Progenitor cell of endocrine pancreas (in vitro differentiated cells): Measurements from ENCODE around the gene WDR35. TPM values are rescaled to one million over a fixed set of nuclear protein-coding genes. Genes with fewer than 3 reads are reported as not detected.

Experiments
- DNase-seq: peaks from one replicate; pipeline ENCODE4 v3.0.0; 2021; ENCODE audit warnings: low spot score; ENCODE audit not compliant: unreplicated experiment
- H3K27ac Mint-ChIP-seq: 2 replicates; pipeline ENCODE4 v1.8.0; 2021; ENCODE audit warnings: mild to moderate bottlenecking, moderate library complexity, mixed read lengths
- H3K27me3 Mint-ChIP-seq: 2 replicates; pipeline ENCODE4 v1.8.0; 2021; ENCODE audit warnings: mixed read lengths
- H3K36me3 Mint-ChIP-seq: 2 replicates; pipeline ENCODE4 v1.8.0; 2022; ENCODE audit warnings: mixed read lengths; ENCODE audit not compliant: insufficient read depth
- H3K4me1 Mint-ChIP-seq: 2 replicates; pipeline ENCODE4 v1.8.0; 2021; ENCODE audit warnings: low read depth, mixed read lengths
- H3K4me3 Mint-ChIP-seq: 2 replicates; pipeline ENCODE4 v1.8.0; 2021; ENCODE audit warnings: low read depth, mild to moderate bottlenecking, moderate library complexity, mixed read lengths
- H3K9me3 Mint-ChIP-seq: 2 replicates; pipeline ENCODE4 v1.8.0; 2021; ENCODE audit warnings: low read depth, mixed read lengths
- total RNA-seq: library from RNA; stranded (reverse); gene quantifications from 2 replicates; pipeline ENCODE4 v1.2.1, GENCODE V29; 2021
- TF ChIP-seq, protein P1 (sequence below): fragments of 200-600 bp; sonication (generic); IDR thresholded peaks from one replicate; pipeline ENCODE4 v1.5.0; 2021; ENCODE audit warnings: antibody characterized with exemption, mild to moderate bottlenecking; ENCODE audit not compliant: unreplicated experiment

WDR35 gene
- total RNA-seq, 1 donor from 2014 or later = 16.5 TPM

DNA sequence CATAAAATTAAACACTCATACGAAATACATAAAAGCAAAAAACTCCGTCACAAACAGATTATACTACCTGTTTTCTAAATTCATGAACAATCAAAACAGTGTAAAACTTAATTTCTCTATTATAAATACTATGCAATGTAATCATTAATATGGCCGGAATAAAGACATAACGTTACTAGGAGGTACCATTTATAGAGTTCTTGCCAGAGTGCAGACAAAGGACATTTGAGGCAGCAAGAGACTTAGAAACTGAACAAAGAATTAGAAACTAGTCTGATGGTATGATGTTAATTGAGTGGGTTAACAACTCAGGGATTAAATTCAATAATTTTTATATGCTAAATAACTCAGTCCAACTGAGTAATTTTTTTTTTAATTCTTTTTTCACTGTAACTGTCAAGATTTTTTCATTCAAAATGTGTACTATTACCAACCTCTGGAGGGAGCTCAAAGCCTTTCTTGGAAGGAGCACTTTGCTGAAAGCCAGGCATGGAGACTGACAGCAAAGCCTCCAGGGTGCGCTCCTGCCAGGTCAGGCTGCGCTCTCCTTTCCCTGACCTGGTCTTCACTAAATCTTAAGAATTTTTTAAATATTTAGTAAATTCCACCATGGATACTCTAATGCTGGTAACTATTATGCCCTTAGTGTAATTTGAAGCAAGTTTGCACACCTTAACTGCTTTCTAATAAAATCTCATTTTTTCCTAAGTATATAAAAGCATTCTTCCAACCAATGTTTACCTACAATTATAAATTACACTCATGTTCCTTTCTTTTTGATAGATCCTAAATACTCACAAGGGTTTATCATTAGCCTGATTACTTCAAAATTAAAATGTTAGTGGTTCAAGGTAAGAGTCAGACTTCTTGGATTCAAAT is 34.1 kb downstream of the WDR35 start:
- peak; percentile 35 for DNase-seq
- H3K27me3 Mint-ChIP-seq = no peaks in the 10 kb centered on the region

DNA sequence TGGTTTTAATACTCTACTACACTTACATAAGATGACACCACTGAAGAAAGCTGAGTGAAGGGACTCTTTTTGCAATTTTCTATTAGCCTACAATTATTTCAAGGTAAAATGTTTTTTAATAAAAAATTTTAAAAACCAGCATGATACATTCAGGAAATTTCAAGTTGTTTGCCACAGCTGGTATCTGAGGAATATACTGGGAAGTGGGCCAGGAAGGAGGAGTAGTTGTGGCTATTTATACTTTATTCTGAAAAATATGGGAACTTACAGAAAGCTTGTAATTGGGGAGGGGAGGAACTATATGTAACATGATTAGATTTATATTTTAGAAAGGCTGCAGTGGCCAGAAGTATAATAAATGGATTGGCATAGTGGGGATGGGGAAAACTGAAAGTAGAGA is 40.8 kb downstream of the WDR35 start:
- DNase-seq = no peak
- Mint-ChIP-seq H3K4me3 (no peak overlapping the region), H3K27me3 (peaks cover 23% of the 10 kb centered on the region), H3K27ac (no peak overlapping the region), H3K36me3 (peaks cover 19% of the 10 kb centered on the region), H3K4me1 (peaks cover 6% of the 10 kb centered on the region), H3K9me3 (no peaks in the 10 kb centered on the region)
- TF ChIP-seq, protein P1, sequence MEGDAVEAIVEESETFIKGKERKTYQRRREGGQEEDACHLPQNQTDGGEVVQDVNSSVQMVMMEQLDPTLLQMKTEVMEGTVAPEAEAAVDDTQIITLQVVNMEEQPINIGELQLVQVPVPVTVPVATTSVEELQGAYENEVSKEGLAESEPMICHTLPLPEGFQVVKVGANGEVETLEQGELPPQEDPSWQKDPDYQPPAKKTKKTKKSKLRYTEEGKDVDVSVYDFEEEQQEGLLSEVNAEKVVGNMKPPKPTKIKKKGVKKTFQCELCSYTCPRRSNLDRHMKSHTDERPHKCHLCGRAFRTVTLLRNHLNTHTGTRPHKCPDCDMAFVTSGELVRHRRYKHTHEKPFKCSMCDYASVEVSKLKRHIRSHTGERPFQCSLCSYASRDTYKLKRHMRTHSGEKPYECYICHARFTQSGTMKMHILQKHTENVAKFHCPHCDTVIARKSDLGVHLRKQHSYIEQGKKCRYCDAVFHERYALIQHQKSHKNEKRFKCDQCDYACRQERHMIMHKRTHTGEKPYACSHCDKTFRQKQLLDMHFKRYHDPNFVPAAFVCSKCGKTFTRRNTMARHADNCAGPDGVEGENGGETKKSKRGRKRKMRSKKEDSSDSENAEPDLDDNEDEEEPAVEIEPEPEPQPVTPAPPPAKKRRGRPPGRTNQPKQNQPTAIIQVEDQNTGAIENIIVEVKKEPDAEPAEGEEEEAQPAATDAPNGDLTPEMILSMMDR = no peak

More for the DNA sequence above, 34.1 kb downstream of the WDR35 start:
- no peak overlapping the region for H3K27ac Mint-ChIP-seq
- H3K4me3 Mint-ChIP-seq = no peak overlapping the region
- TF ChIP-seq, protein P1 = peak; percentile 82
- H3K36me3 Mint-ChIP-seq = peaks cover 5% of the 10 kb centered on the region
- no peaks in the 10 kb centered on the region for H3K9me3 Mint-ChIP-seq
- H3K4me1 Mint-ChIP-seq = no peaks in the 10 kb centered on the region

DNA sequence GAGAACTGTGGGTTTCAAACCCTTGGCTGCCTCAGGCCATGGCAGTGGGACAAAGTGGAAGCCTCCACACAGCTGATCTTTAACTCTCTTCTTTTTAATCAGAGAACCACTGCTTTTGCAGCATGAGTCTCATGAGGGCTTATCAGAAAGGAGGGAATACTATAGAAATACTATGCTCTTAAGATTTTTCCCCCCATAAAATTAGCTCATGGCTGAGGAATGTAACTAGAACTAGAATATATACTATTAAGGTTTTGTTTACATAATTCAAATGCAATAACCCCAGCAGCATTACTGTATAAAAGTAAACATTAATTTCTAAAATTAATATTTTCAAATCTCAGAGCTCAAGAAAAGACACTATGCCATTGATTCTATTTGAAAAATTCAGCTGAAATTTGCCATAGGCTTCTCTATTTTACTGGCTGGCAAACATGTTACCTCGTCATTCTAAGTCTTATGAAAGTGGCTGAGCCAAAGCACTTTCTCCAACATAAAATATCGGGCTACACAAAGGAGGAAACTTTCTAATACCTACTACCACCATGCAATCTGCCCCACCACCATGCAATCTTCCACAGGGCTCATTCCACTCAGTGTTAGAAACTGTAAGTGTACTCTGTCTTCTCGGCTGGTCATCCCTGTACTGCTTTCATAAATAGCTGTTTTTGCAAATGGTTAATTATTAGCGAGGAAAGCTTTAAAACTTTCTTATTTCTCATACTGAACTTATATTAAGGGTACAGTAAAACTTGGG is 42.5 kb downstream of the WDR35 start:
- Mint-ChIP-seq H3K36me3 (peaks cover 15% of the 10 kb centered on the region), H3K4me1 (peaks cover 17% of the 10 kb centered on the region), H3K9me3 (no peaks in the 10 kb centered on the region), H3K4me3 (no peak overlapping the region), H3K27ac (no peak overlapping the region), H3K27me3 (peaks cover 29% of the 10 kb centered on the region)
- no peak for DNase-seq
- TF ChIP-seq, protein P1 = no peak

DNA sequence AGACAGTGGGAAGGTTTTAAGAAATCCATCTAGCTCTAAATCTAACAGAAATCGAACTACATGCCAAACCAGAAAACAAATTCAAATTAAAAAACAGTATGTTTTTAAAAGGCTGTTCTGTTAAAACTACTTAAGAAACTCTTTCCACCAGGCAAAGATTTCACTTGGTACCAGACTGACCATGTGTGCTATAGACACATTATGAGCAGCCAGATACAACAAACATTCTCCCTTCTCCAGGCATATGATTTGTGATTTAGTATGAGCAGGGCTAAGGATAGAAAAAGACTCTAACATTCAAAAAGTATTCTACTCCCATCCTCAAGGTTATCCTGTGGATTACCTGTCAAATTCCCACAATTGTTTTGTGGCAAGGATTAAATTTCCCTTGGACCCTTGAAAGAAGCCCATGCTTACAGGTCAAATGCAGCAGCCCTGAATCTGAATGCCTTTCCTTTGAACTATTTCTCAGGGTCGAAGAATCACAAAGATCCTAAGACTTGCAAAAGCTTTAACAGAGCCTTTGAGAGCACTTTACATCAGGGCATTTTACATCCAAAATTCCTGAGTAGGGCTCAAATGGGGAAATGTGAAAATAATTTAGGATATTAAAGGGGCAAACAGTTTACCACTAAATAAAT is 45.6 kb downstream of the WDR35 start:
- Mint-ChIP-seq H3K27me3 (peaks cover 43% of the 10 kb centered on the region), H3K27ac (no peak overlapping the region), H3K9me3 (no peaks in the 10 kb centered on the region), H3K4me1 (peaks cover 20% of the 10 kb centered on the region), H3K36me3 (peaks cover 13% of the 10 kb centered on the region), H3K4me3 (no peak overlapping the region)
- no peak for DNase-seq
- TF ChIP-seq, protein P1 = no peak

DNA sequence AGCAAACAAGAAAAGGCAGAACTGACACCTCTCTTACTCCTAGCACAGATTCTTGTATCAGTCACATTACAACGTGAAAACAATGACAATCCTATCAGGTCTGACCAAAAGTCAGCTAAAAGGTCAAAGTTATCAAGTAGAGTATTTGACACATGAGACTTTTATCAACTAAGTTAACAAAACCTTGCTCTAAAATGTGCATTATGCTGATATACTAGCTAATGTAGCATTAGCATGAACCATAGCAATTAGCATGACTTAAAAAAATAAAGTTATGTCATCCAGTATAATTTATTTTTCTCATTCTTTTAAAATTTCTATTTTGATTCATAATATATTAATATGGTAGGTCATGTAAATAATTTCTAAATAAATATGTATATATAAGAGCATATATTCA is 46.7 kb downstream of the WDR35 start:
- H3K27me3 Mint-ChIP-seq = peaks cover 44% of the 10 kb centered on the region
- H3K36me3 Mint-ChIP-seq = peaks cover 15% of the 10 kb centered on the region
- H3K27ac Mint-ChIP-seq = no peak overlapping the region
- H3K9me3 Mint-ChIP-seq = no peaks in the 10 kb centered on the region
- peaks cover 20% of the 10 kb centered on the region for H3K4me1 Mint-ChIP-seq
- TF ChIP-seq, protein P1 = no peak
- H3K4me3 Mint-ChIP-seq = no peak overlapping the region
- no peak for DNase-seq
